HG03039 (cell line): ENCODE results near the gene FYCO1.

Experiments used
- ATAC-seq: cut with Tn5 transposase; IDR thresholded peaks from one replicate; pipeline ENCODE4 v1.9.1; 2021; ENCODE audit warnings: mild to moderate bottlenecking, moderate library complexity; ENCODE audit not compliant: unreplicated experiment

FYCO1 gene

DNA sequence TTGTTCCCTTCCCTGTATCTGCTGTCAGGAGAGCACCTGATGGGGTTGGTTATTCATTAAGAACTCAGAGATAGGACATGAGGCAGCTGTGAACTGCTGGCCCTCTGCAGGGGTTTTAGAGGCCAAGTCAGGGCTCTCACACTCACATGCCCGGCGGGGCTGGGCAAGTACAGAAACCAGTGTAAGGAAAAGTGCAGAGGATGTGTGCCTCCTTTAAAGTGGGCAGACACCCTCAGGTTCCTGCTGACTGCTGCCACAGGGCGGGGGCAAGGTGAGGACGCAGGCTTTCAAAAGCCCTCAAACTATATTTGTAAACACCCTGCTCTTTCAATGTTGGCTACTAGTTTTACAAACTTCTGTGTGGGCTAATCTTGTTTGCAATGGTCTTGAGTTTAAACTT, 30.0 kb downstream of the FYCO1 start:
- no peak for ATAC-seq

DNA sequence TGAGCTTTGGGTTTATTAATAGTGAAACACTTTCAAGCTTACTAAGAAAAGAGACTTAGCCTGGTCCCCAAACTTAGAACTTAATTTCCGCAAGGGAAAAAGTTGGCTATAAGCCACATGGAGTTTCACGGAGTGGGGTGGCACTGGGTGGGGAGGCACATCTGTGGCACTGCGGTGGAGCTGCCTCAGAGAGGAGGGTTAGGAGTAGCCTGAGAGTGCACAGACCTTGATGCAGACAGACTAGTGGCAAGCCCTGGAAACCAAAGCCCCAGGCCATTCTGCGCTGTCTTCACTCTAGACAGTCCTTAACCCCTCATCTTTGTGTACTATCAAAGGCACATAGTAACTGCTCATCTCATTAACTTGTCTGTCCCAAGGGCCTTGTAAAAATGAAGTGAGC, 30.4 kb downstream of the FYCO1 start:
- ATAC-seq: no peak

DNA sequence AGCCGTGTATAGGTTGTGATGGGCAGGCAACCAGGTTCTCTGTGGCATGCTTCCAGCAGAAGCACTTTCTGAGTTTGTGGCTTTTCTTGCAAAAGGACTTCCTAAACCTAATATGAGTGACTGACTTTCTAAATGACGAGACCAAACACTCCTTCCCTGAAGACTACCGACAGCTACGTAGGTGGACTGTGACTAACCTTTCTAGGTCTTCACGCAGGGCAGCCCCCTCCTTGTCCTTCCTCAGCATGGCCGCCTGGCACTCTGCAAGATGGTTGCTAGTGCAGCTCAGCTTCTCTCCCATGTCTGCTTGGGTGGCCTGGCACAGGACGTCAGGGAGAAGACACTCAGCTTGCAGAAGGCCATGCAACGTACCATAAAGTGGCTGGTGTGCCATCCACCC, 31.5 kb downstream of the FYCO1 start:
- ATAC-seq: peak; percentile 56

DNA sequence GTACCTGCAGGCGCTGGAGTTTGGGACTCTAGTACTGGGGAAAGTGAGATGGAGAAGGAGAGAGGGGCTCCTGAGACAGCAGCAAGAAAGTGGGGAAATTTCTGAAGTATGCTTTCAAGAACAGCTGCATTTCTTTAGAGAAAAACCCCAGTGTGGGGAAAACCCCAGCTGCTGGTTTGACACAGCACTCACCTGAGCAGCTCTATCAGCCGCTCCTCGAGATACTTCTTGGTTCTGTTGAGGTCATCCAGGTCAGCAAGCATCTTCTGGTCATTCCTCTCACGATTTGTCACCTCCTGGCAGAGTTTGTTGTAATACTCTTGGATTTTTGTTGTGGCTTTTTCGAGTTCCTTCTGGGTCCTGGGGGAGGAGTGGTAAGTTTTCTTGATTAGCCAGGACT, 33.6 kb downstream of the FYCO1 start:
- ATAC-seq: peak; percentile 45

DNA sequence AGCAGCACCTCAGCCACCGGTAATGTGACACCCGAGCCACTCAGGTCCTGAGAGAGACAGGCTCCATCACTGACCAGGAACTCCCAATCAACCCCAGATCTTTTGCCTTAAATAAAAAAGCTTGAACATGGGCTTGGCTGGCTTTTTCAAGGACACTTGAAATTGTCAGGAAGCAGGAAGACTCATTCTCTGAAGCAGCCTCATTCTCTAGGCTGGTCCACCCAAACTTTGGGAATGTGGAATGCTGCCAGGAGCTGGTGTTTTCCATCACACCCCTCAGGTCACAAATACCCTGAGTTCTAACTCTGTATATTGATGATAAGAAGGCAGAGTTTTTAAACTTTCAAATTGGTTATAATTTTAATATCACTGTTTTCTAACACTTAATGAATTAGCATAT, 35.3 kb downstream of the FYCO1 start:
- no peak for ATAC-seq

DNA sequence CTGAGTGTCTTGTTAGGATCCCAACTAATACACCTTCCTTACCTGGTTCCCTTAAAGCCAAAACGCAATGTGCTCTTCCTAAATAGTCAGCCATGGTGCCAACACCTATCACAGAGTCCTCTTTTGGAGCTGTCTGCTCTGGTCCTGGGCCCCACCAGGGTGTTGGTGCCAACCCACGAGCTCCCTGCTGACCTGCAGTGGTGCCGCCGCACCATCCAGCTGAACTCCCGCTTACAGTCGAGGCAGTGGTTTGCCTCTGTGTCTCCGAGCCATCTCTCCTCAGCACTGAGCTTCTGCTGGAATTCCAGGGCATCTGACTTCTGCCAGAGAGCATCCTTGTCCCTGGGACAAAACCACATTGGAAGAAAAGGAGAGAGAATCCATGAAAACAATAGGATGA, 36.4 kb downstream of the FYCO1 start:
- ATAC-seq: no peak

DNA sequence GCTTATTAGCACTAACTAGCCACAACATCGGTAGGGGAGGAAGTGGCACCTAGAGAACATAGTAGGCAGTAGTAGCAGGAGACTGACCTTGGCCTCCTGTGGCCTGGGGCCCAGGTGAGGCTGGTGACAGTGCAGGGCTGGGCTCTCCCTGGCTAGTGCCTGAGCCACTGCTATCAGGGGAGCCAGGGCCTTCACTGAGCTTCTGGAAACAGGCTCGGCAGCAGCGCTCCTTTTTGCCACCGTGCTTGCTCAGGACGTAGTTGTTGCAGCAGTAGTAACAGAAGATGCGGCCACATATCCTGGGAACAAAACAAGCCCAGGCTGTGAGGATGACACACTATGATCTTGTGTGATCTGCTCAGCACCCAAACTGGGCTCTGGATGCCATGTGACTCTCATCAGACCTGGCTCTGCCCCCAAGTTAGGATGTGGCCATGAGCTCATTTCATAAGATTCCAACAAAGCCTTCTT, 37.3 kb downstream of the FYCO1 start:
- ATAC-seq: no peak

DNA sequence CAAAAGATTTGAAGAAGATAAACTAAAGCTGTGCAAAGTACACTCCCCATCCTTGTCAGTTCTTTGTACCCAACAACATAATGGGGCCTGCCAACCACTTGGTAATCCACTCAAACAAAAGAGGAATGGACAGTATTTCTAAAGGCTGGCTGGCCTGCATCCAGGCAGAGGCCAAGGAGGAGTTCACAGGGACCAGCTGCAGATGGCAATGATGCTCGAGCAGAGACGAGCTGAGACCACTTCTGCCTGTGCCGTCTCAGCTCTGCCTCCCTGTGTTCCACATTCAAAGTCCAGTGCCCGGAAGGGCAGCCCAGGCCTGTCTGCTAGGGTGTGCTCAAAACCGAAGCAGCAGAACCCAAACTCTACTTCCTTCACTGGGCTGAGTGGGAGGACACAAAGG, 38.0 kb downstream of the FYCO1 start:
- no peak for ATAC-seq

DNA sequence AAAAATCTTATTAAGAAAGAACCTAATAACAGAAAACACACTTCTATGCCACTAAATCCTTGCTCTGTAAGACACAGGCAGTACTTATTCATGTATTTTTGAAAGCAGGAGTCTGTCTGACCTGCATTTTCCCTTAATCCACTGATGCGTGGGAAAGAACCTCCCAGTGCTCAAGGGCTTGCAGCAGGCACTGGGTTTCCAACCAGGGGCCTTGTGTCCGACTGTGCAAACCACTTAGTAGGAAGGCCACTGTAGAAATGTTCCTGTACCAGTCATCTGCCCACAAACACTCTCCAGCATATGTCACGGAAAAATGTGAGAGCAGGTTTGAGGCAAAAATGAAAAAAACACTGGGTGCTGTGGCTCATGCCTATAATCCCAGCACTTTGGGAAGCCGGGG, 39.9 kb downstream of the FYCO1 start:
- ATAC-seq: no peak

DNA sequence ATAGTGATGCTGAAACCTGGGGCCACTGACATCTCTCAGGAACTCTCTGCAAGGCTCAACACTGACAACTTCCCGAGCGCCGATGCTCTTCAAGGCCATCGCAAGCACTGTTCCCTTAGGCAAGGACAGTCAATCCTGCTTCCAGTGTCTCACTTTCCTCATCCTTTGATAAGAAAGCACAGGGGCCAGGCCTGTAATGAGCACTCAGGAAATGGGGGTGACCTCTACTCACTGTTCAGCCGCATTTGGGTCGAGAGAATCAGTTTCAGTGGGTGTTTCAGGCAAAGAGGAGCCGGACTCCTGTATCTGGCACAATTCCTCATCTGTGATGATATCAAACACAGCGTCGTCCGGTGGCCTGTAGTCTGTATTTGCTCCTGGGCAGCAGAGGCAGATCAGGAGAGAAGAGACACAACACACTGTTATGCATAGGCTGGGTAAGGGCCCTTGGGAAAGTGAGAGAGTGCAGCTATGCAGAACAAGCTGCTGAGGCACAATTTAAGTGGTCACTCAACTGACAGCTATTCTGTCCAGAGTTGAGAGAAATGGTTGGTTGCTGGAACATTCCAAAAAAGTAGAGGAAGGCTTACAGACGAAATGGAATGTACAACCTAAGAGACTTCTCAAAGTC, 40.5 kb downstream of the FYCO1 start:
- ATAC-seq: no peak

DNA sequence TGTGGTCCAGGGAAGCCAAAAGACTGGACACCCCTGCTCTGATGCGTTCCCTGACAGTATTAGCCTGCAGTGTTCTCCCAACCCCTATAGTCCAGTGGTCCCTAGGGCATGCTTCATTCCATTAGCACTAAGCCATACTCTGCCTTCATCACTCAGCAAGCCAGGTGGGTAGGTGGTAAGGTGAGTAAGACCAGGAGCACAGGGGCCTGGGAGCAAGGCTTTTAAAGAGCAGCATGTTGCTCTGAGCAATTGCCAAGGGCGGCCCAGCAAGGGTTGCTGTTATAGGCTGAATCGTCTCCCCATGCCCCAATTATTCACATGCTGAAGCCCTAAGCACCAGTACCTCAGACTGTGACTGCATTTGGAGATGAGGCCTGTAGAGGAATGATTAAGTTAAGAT, 41.3 kb downstream of the FYCO1 start:
- ATAC-seq: no peak

DNA sequence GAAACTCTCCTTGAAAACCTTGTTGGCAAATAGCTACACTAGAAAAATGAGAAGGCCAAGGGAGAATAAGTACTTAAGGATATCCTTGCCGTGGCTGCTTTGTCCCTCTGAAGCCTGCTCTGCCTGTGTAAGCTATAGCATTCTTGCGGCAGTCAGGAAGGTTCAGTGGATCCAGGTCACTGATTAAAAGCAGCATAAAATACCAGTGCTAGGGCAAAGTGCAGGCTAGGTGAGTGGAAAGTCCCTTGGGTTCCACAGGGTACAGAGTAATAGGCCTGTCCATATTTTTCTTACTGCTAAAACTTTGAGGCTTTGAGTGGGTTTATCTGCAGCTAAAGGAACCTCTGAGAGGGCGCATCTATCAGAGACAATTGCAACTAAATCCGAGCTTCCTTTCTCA, 42.1 kb downstream of the FYCO1 start:
- ATAC-seq: no peak

DNA sequence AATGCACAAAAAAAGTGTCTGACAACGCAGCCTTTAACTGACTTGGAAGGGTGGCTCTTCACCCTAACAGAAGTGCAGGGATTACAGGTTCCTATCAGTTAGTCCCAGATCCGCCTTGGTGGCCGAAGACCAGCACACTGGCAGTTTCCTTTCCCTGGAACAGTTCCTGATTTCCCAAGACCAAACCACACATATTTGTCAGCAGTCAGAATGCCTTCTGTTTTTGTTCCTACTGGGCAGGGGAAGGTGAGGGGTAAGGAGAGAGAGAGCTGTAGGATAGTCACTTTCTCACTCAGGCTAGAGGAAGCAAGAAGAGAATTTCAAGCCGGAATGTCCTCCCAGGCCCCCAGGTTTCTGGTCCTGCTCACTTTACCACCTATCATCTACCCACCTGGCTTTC, 43.2 kb downstream of the FYCO1 start:
- no peak for ATAC-seq

DNA sequence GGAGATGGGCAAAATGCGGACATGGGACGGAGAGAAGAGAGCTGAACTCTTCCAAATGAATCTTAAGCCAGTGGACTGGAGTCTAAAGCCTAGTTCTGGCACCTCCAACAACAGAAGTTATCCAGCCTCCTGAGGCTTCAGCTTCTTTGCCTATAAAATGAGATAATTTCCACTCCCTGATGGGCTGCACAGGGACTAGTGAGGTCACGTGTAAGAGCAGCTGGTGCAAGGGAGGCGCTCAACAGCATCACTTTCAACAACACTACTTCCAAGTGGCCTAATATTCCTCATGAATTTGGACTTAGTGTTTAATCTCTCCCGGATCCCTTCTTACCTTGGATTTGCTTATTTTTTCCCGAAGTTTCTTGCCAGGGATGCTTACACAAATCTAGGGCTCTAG, 43.7 kb downstream of the FYCO1 start:
- ATAC-seq: no peak

DNA sequence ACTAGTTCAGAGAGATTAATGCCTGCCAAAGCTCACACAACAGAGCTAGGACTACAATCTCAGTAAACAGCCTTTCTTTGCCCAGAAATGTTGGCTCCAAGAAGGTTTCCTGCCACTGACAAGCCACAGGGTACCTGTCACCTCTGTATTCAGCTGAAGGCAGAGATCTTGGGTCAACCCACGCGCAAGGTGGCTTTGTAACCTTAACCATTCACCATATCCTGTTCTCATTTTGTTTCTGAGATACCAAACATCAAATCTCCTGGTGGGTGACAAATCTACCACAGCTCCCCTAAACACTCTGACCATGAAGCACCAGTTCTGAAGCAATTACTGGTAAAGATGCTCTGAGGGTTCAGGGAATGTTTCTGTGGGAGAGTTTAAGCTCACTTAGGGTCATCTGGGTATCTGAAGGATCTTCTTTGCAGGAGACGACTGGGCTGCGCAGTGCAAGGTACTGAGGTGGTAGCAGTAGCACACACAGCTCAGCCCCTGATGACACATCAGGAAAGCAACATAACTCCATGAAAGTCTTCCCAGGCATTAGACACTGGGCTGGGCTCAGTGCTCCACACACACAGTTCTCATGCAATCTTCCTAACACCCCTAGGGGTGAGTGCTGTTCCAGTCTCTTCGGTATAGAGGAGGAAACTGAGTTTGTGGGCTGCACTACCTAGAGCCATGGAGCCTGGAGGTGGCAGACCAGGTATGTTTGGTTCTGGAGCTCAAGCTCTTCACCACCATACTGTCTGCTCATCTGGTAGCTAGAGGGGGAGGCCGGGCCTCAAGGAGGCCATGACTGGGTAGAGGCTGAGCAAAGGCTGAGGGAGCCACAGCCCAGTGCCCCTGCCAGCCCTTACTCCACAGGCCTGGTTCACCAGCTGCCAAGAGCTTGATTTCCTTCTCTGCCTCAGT, 44.7 kb downstream of the FYCO1 start:
- no peak for ATAC-seq

DNA sequence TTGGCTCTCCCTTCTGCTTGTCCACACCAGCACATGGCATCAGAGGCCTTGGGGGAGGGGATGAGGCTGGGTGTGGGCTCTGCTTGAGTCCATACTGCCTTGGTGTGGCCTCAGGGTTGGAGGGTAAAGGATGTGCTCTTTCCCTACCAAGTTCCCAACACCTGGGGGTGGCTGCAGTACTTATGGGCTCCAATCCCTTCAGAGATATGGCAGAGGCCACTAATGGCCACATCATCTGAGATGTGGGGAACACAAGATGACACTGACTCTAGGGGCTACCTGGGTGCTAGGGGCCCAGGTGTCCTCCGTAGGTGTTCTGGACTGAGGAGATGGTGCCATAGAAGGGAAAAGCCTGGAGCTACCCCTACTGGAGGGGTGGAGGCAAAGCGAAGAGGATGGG, 45.5 kb downstream of the FYCO1 start:
- no peak for ATAC-seq

DNA sequence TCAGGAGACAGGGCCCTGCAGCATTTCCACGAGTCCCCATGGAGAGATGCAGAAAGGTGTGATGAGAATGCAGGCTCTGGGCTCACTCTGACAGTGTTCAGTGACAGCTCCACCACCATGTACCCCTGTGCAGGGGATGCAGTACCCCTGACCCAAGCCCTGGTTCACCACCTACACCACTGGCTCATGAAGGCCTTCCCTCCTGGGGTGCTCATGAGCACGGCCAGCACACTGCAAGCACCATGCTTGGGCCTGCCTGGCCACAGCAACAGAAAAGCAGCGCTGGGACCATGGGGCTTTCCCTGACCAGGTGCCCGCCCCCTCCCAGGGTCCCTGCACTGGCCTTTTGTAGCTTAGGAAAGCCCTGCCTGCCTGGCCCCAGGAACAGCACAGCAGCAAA, 46.2 kb downstream of the FYCO1 start:
- ATAC-seq: no peak

DNA sequence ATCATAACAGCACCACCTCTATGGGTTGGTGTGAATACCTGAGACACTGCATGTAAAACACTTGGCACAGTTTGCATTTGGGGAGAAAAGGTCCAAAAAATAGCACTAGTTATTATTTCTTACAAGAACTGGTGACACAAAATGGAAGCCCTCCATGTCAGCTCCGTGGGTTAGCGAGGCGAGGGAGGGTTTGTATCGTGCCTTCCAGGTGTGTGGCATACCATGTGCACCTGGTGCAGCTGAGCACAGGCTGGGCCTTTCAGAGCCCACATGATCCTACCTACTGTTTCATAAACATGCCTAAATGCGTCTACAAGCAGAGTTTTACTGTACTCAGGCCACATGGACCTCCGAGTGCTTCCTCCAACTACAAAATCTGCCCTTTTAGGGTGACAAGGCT, 46.7 kb downstream of the FYCO1 start:
- no peak for ATAC-seq

DNA sequence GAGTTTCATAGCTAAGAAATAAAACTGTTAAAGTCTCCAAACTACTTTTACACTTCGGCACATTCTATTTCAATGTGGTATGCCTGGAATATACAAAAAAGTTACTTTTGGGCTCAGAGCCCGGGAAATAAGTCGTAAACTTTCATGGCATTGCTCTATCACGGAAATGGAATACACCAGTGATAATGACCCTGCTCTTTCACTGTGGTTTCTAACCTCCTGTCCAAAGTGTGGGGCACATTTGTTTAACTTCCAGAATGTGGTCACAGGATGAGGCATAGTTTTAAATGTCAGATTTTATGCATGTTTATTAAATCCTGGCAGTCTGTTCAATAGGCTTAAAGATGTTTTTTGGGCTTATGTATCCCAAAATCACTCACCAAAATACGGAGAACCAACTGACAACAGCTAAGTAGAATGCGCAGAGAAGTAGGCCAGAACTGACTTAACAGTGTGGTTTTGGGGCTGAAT, 47.3 kb downstream of the FYCO1 start:
- ATAC-seq: no peak

DNA sequence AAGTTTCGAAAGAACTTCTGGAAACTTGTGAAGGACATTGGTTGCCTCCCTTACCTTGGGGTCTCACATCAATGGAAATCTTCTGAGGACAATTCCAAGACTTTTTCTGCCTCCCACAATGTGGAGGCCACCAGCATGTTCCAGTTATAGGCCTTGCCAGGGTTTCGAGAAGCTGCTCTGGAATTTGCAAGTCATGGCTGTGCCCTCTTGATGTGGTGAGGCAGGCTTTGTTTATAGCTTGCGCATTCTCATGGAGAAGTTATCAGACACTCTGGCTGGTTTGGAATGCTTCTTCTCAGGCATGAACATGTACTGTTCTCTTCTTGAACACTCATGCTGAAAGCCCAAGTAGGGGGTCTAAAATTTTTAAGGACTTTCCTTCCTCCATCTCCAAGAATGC, 48.3 kb downstream of the FYCO1 start:
- no peak for ATAC-seq

DNA sequence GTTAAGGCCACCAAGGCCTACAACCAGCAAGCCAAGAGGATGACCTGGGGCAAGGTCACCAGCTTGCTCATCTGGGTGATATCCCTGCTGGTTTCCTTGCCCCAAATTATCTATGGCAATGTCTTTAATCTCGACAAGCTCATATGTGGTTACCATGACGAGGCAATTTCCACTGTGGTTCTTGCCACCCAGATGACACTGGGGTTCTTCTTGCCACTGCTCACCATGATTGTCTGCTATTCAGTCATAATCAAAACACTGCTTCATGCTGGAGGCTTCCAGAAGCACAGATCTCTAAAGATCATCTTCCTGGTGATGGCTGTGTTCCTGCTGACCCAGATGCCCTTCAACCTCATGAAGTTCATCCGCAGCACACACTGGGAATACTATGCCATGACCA, 48.7 kb downstream of the FYCO1 start:
- ATAC-seq: no peak

DNA sequence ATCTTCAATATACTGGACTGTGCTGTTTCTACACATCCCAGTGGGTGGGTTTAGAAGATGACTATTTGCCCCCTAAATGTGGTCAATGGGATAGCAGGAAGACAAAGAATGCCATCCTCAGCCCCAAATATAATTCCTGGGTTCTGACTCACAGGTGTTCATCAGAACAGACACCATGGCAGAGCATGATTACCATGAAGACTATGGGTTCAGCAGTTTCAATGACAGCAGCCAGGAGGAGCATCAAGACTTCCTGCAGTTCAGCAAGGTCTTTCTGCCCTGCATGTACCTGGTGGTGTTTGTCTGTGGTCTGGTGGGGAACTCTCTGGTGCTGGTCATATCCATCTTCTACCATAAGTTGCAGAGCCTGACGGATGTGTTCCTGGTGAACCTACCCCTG, 49.3 kb downstream of the FYCO1 start:
- no peak for ATAC-seq
